ENCODE data around the gene DAPK2. TPM values are rescaled to one million over a fixed set of nuclear protein-coding genes. Genes with fewer than 3 reads are reported as not detected.

Gene DAPK2
- 1.7 and 2.0 TPM in 2 replicates for total RNA-seq

DNA sequence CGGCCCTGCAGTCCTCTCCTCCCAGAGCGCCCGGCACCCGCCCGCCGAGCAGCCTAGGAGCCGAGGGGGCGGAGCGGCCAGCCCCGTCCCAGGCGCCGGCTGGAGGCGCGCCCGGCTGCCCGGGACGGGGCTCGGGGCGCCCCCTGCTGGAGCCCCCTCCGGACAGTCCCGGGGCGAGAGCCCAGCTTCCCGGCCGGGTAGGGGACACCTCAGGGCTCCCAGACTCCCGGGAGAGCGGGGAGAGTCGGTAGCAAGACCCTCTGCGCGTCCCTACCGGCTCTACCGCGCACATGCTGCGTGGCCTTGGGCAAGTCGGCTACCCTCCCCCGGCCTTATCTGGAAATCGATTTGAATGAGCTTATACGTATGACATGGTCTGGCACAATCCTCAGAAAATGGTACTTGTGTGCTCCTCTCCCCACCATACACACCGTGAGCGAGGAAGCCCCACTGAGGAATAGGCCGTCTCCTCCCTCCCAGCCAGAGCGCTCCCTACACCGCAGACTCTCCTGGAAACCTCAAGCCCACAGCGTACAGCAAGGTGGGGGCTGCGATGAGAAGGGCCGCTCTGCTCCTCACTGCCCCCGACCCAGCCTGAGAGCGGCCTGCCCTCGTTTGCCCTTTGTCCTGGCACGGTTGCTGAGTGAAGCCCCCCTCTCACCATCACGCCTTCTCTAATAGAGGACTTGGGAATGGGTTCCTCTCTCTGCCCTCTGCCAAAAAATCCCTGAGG, at the start of gene DAPK2:
Gene DAPK2 (minus strand): TSS at position 65 of the 733 bp plus-strand sequence. CDS start 6,224 bp downstream, outside the sequence.

DNA sequence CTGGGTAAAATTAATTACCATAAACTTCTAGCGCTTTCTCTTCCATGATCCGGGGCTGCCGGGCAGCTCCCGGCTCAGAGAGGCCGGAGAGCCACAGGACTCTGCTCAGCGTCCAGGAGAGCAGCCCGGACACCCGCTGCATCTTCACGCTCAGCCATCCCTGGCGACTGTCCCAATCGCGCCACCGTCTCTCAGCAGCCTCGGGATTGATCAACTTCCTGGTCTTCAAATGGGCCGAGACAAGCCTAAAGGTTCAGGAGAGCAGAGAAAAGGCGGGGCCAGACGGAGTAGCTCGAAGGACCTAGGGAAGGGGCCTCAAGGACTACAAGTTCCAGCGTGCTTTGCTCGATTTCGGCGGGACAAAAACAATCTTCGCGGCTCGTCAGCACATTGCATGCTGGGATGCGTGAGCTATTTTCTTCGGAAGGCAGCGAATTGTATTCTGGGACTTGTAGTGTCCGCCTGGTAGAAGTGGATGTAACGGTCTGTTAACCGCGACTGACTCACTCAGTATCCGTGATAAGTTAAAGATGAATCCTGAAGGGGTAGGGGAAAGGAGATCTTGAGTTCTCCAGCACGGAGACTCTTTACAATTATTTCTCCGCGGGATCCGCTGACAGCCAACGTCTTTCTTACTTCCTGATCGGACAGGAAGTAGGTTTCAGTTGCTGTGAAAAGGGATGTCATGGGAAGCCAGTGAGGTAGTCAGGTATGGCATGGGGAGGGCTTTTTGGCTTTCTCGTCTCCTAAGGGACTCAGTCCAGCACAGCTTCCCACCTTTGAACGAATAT, 47.5 kb upstream of the DAPK2 start, which contains the start of gene CIAO2A:
Gene CIAO2A (minus strand): TSS at position 212 of the 791 bp plus-strand sequence. CDS start 70 bp downstream, at position 142.

Other genes starting within 250 kb of the DAPK2 start
- gene HERC1, start 212.5 kb downstream of the DAPK2 start, total RNA-seq, result 98.5 and 109 TPM in 2 replicates
- gene CIAO2A, start 47.4 kb upstream of the DAPK2 start, total RNA-seq, result 49.1 and 70.1 TPM in 2 replicates
- gene SNX1, start 49.5 kb upstream of the DAPK2 start, total RNA-seq, result 49.8 and 66.6 TPM in 2 replicates
- gene SNX22, start 105.2 kb upstream of the DAPK2 start, total RNA-seq, result 0.50 and 0.58 TPM in 2 replicates
- 806 and 902 TPM in 2 replicates for gene PPIB, start 116.5 kb upstream of the DAPK2 start, total RNA-seq